Gastrocnemius medialis (tissue), 4 donors: Measurements from ENCODE around the gene PHLPP2. TPM values are rescaled to one million over a fixed set of nuclear protein-coding genes. Genes with fewer than 3 reads are reported as not detected.
"Not testable (repeated sequence)": the region's sequence is repeated elsewhere in the genome, so short reads cannot be mapped to it uniquely, and the experiment has no call there.

Experiments
- ATAC-seq, 2 donors: fragments of 150-250 bp; one replicate each; pipeline ENCODE4 v1.9.1; 2016
- DNase-seq, 2 donors: peaks; one replicate each; pipeline ENCODE4 v3.0.0-alpha.2; 2019
- H3K27ac ChIP-seq, 4 donors: fragments of 200-600 bp; sonication (generic); 1 replicate in 1 of 4; 2 replicates in 3 of 4; pipeline ENCODE4 v1.5.1; 2016 to 2018; ENCODE audit warnings: mild to moderate bottlenecking in 2 of 4, moderate library complexity in 1 of 4
- H3K27me3 ChIP-seq, 3 donors: fragments of 200-600 bp; sonication (generic) in 2 of 3; 1 replicate in 1 of 3; 2 replicates in 2 of 3; pipeline versions ENCODE4 v1.5.1 to v1.6.0; 2016 to 2019; ENCODE audit warnings: mild to moderate bottlenecking in 1 of 3, moderate library complexity in 1 of 3
- H3K36me3 ChIP-seq, 2 donors: fragments of 200-600 bp; sonication (generic) in 1 of 2; one replicate each; pipeline ENCODE4 v1.5.1; 2017 to 2018
- H3K4me1 ChIP-seq, 2 donors: fragments of 200-600 bp; sonication (generic) in 1 of 2; one replicate each; pipeline ENCODE4 v1.5.1; 2016 to 2017; ENCODE audit warnings: mild to moderate bottlenecking in 2 of 2
- H3K4me3 ChIP-seq, 4 donors: fragments of 200-600 bp; sonication (generic) in 3 of 4; 1 replicate in 1 of 4; 2 replicates in 3 of 4; pipeline ENCODE4 v1.5.1; 2016 to 2019; ENCODE audit warnings: mild to moderate bottlenecking in 2 of 4
- H3K9me3 ChIP-seq, 3 donors: fragments of 200-600 bp; sonication (generic) in 2 of 3; 1 replicate in 1 of 3; 2 replicates in 2 of 3; pipeline ENCODE4 v1.5.1; 2016 to 2019
- CTCF ChIP-seq, 5 experiments: fragments of 450-650 bp in 3 of 5; fragments of 200-600 bp in 2 of 5; sonication (generic) in 2 of 5; IDR thresholded peaks in 4 of 5; conservative IDR thresholded peaks in 1 of 5; 1 replicate in 4 of 5; 2 replicates in 1 of 5; pipeline ENCODE4 v1.5.1; 2016 to 2019; ENCODE audit warnings: antibody characterized with exemption in 5 of 5, mild to moderate bottlenecking in 3 of 5, moderate library complexity in 3 of 5
- POLR2A ChIP-seq, 2 donors: fragments of 450-650 bp; IDR thresholded peaks; one replicate each; pipeline ENCODE4 v1.6.1; 2017; ENCODE audit warnings: antibody characterized with exemption in 2 of 2, mild to moderate bottlenecking in 2 of 2, moderate library complexity in 2 of 2
- in situ Hi-C, 4 donors: fragments of 200-750 bp; cut with MboI; loops; one replicate each; pipeline versions ENCODE4 v1.15.0 to v1.8.0; 2017; ENCODE audit warnings: low sequenced_read_pairs in 4 of 4
- intact Hi-C: fragments of 100-400 bp; cut with DNase I; formaldehyde crosslinking; loops from one replicate; pipeline ENCODE4 v1.15.1; 2023; ENCODE audit warnings: low total_unique reads
- total RNA-seq, 4 donors: library from RNA; depleted of rRNA; stranded (reverse); fragments of >200 nt; gene quantifications; one replicate each; pipeline versions ENCODE4 v1.1.0 to v1.2.3, GENCODE V29; 2016

Gene PHLPP2
- total RNA-seq, 4 donors from 2014 or later = 4.5 to 9.1 (median 5.0) TPM

GRCh38 chr16:71609066-71609465 is 115.4 kb downstream of the PHLPP2 start:
- no peak overlapping the region for H3K4me3 ChIP-seq
- H3K36me3 ChIP-seq = no peaks in the 10 kb centered on the region
- TF ChIP-seq CTCF (IDR thresholded peaks at IDR 0.05 in 4 of 5, conservative IDR thresholded peaks at IDR 0.05 in 1 of 5) (no peak), POLR2A (IDR thresholded peaks at IDR 0.05) (no peak)
- intact Hi-C loops = no loop called here
- no peaks in the 10 kb centered on the region for H3K9me3 ChIP-seq
- in situ Hi-C loops = loop anchor here in 3 of 4 donors (25.0 kb wide), 2 partner anchors 97 to 197 kb away; no protein-coding TSS in a partner anchor
- ATAC-seq = no peak
- DNase-seq = no peak
- no peak overlapping the region for H3K27ac ChIP-seq
- peaks cover 0 to 8% (median 3%) of the 10 kb centered on the region in 3 donors for H3K27me3 ChIP-seq
- H3K4me1 ChIP-seq = no peaks in the 10 kb centered on the region

GRCh38 chr16:71600822-71601221 is 123.7 kb downstream of the PHLPP2 start:
- Histone ChIP-seq H3K4me1 (no peaks in the 10 kb centered on the region), H3K4me3 (no peak overlapping the region), H3K9me3 (no peaks in the 10 kb centered on the region), H3K36me3 (no peaks in the 10 kb centered on the region), H3K27me3 (no peaks in the 10 kb centered on the region), H3K27ac (no peak overlapping the region)
- DNase-seq = no peak
- TF ChIP-seq POLR2A (IDR thresholded peaks at IDR 0.05) (no peak), CTCF (IDR thresholded peaks at IDR 0.05 in 4 of 5, conservative IDR thresholded peaks at IDR 0.05 in 1 of 5) (no peak)
- in situ Hi-C loops (loop anchor here in 3 of 4 donors (25.0 kb wide), 2 partner anchors 89 to 189 kb away; no protein-coding TSS in a partner anchor), intact Hi-C loops (no loop called here)
- ATAC-seq = no peak

GRCh38 chr16:71598426-71598825 is 126.1 kb downstream of the PHLPP2 start:
- intact Hi-C loops, H3K4me3 ChIP-seq, H3K36me3 ChIP-seq, DNase-seq, H3K4me1 ChIP-seq, H3K27ac ChIP-seq, in situ Hi-C loops, ATAC-seq, H3K27me3 ChIP-seq, H3K9me3 ChIP-seq: not testable (repeated sequence)

- H3K9me3 ChIP-seq, H3K27me3 ChIP-seq, in situ Hi-C loops, H3K4me1 ChIP-seq, ATAC-seq, H3K4me3 ChIP-seq, intact Hi-C loops, DNase-seq, H3K27ac ChIP-seq, H3K36me3 ChIP-seq: not testable (repeated sequence)
These were observed 129.1 kb downstream of the PHLPP2 start for GRCh38 chr16:71595340-71595826.

Other genes with a start within 250 kb of the PHLPP2 start
- 1 to 10 TPM in 3 of 4 donors, under 1 TPM in 1; 0.65 to 3.3 (median 1.5) TPM for gene ZNF19, start 235.4 kb downstream of the PHLPP2 start, total RNA-seq
- gene CHST4, start 198.3 kb downstream of the PHLPP2 start, total RNA-seq = not detected
- gene TAT, start 147.6 kb downstream of the PHLPP2 start, total RNA-seq = 1 to 10 TPM in 2 of 4 donors, not detected in 2; 1.9 to 3.7 TPM
- gene MARVELD3, start 98.5 kb downstream of the PHLPP2 start, total RNA-seq = under 1 TPM in 1 of 4 donors, not detected in 3; 0.32 TPM
- gene AP1G1, start 84.1 kb upstream of the PHLPP2 start, total RNA-seq = 10 to 100 TPM; 60.7 to 80.6 (median 66.3) TPM
- gene ATXN1L, start 121.3 kb upstream of the PHLPP2 start, total RNA-seq = 10 to 100 TPM; 15.8 to 22.6 (median 19.4) TPM
- gene ZNF821, start 159.5 kb upstream of the PHLPP2 start, total RNA-seq = 10 to 100 TPM in 1 of 4 donors, 1 to 10 TPM in 3; 4.0 to 19.4 (median 8.1) TPM
- 100 to 1,000 TPM in 2 of 4 donors, 10 to 100 TPM in 2; 90.8 to 141 (median 112) TPM for gene IST1, start 170.8 kb upstream of the PHLPP2 start, total RNA-seq